Fibroblast of lung (primary cell): ENCODE results near the gene HBE1. TPM values are rescaled to one million over a fixed set of nuclear protein-coding genes. Genes with fewer than 3 reads are reported as not detected.

Experiments
- DNase-seq, 2 donors: peaks; one replicate each; pipeline versions ENCODE4 v3.0.0 to v3.0.0-alpha.2; 2010; ENCODE audit warnings: low read depth in 2 of 2
- H2AFZ ChIP-seq: 2 replicates; pipeline ENCODE4 v1.5.1; 2012; ENCODE audit warnings: low read length, control low read depth, inconsistent platforms
- H3K27ac ChIP-seq: 2 replicates; pipeline ENCODE4 v1.5.1; 2011; ENCODE audit warnings: low read length, control low read depth; ENCODE audit not compliant: insufficient read depth
- H3K27me3 ChIP-seq: 2 replicates; pipeline ENCODE4 v1.5.1; 2011; ENCODE audit warnings: mild to moderate bottlenecking, low read length; ENCODE audit not compliant: control insufficient read depth, insufficient read depth
- H3K36me3 ChIP-seq: 2 replicates; pipeline ENCODE4 v1.5.1; 2011; ENCODE audit warnings: low read length; ENCODE audit not compliant: control insufficient read depth, insufficient read depth
- H3K4me1 ChIP-seq: 2 replicates; pipeline ENCODE4 v1.5.1; 2011; ENCODE audit warnings: low read length; ENCODE audit not compliant: control insufficient read depth, insufficient read depth; ENCODE audit errors: extremely low read depth
- H3K4me2 ChIP-seq: 2 replicates; pipeline ENCODE4 v1.5.1; 2011; ENCODE audit warnings: low read length, control low read depth; ENCODE audit not compliant: insufficient read depth; ENCODE audit errors: extremely low read depth
- H3K4me3 ChIP-seq, 4 experiments: fragments of 200-600 bp in 1 of 4; sonication (generic) in 1 of 4; replicated peaks in 1 of 4; 2 replicates each; pipeline ENCODE4 v1.5.1; 2011 to 2016; ENCODE audit warnings: low read length in 4 of 4, low read depth in 3 of 4, mild to moderate bottlenecking in 3 of 4, control low read depth in 2 of 4, inconsistent platforms in 1 of 4, mixed read lengths in 1 of 4; ENCODE audit not compliant: insufficient read depth in 1 of 4; ENCODE audit errors: control extremely low read depth in 1 of 4
- H3K79me2 ChIP-seq: 2 replicates; pipeline ENCODE4 v1.5.1; 2012; ENCODE audit warnings: mild to moderate bottlenecking, low read length, inconsistent platforms; ENCODE audit not compliant: control insufficient read depth, insufficient read depth
- H3K9ac ChIP-seq: 2 replicates; pipeline ENCODE4 v1.5.1; 2011; ENCODE audit warnings: mild to moderate bottlenecking, low read length, control low read depth; ENCODE audit not compliant: insufficient read depth
- H3K9me3 ChIP-seq: 2 replicates; pipeline ENCODE4 v1.5.1; 2012; ENCODE audit warnings: low read depth, low read length; ENCODE audit not compliant: control insufficient read depth, insufficient read depth
- H4K20me1 ChIP-seq: 2 replicates; pipeline ENCODE4 v1.5.1; 2011; ENCODE audit warnings: low read length; ENCODE audit not compliant: control insufficient read depth, insufficient read depth; ENCODE audit errors: extremely low read depth
- EZH2 ChIP-seq: IDR thresholded peaks from 2 replicates; pipeline ENCODE4 v1.5.1; 2012; ENCODE audit warnings: low read length, control low read depth, mild to moderate bottlenecking; ENCODE audit errors: missing control alignments
- polyA plus RNA-seq, 2 donors: library from polyadenylated mRNA; depleted of rRNA in 1 of 2; stranded (reverse) in 1 of 2; unstranded in 1 of 2; fragments of >200 nt; gene quantifications; 2 replicates each; pipeline ENCODE4 v1.2.1, GENCODE V29; 2011 to 2012; ENCODE audit warnings: missing spikeins in 1 of 2
- total RNA-seq: library from RNA; depleted of rRNA; stranded (reverse); fragments of >200 nt; gene quantifications from 2 replicates; pipeline ENCODE4 v1.2.1, GENCODE V29; 2014
- TF ChIP-seq, protein P1 (sequence below), 2 donors: IDR thresholded peaks in 1 of 2; conservative IDR thresholded peaks in 1 of 2; 1 replicate in 1 of 2; 2 replicates in 1 of 2; pipeline ENCODE4 v1.5.1; 2011 to 2012; ENCODE audit warnings: low read length in 2 of 2, control low read depth in 1 of 2, inconsistent platforms in 1 of 2, low read depth in 1 of 2, mild to moderate bottlenecking in 1 of 2

Gene HBE1
- total and polyA plus RNA-seq, 2 donors (not counting 1 experiment from before 2014, with no cell fraction given): 0.33 to 3.1 TPM

DNA sequence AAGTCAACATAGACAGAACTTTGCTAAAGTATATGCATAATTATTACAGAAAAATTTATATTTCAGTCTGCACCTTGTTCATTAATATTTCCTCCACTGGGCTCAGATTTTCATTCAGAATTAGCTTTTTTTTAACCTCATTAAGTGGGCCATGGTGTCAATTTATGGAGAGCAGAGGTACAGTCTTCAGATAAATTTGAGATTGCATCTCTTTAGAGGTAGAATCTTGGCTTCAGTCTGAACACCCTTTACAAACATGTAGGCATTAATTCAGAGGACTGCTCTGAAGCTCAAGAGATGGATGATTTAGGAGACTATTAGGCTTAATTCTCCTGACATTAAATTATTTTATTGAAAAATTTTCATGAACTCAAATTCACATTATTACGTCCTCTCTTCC lies 39.5 kb downstream of the HBE1 start:
- Histone ChIP-seq H3K27ac (no peak overlapping the region), H3K9me3 (no peaks in the 10 kb centered on the region), H2AFZ (no peak overlapping the region), H3K79me2 (no peaks in the 10 kb centered on the region), H3K9ac (no peak overlapping the region), H3K27me3 (no peaks in the 10 kb centered on the region), H3K4me2 (no peak overlapping the region), H3K4me3 (no peak overlapping the region), H3K4me1 (peaks cover 7% of the 10 kb centered on the region), H3K36me3 (no peaks in the 10 kb centered on the region), H4K20me1 (no peaks in the 10 kb centered on the region)
- no peak for DNase-seq
- TF ChIP-seq, protein P1, sequence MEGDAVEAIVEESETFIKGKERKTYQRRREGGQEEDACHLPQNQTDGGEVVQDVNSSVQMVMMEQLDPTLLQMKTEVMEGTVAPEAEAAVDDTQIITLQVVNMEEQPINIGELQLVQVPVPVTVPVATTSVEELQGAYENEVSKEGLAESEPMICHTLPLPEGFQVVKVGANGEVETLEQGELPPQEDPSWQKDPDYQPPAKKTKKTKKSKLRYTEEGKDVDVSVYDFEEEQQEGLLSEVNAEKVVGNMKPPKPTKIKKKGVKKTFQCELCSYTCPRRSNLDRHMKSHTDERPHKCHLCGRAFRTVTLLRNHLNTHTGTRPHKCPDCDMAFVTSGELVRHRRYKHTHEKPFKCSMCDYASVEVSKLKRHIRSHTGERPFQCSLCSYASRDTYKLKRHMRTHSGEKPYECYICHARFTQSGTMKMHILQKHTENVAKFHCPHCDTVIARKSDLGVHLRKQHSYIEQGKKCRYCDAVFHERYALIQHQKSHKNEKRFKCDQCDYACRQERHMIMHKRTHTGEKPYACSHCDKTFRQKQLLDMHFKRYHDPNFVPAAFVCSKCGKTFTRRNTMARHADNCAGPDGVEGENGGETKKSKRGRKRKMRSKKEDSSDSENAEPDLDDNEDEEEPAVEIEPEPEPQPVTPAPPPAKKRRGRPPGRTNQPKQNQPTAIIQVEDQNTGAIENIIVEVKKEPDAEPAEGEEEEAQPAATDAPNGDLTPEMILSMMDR (conservative IDR thresholded peaks at IDR 0.05 in 1 of 2, IDR thresholded peaks at IDR 0.05 in 1 of 2; ENCODE audit: low read depth in 1 of 2, low read length in 2 of 2): no peak
- TF ChIP-seq EZH2: no peak

DNA sequence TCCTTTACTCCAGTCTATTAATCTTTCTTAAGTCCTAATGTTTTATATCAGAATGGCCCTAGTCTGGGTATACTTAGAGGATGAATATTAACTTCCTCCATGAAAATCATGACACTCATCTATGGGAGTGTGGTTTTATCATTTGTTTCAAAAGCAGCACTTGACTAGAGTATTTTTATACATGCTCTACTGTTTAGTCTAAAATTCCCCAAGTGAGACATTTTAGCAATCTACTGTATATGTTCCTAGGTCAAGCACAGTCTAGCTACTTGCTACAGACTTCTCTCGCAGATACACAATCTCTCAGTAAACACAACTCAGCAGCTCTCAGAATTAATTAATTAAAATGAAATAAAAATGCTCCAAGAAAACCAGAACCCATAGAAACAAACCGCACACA lies 39.9 kb downstream of the HBE1 start:
- Histone ChIP-seq H2AFZ (no peak overlapping the region), H3K9me3 (no peaks in the 10 kb centered on the region), H3K4me2 (no peak overlapping the region), H3K79me2 (no peaks in the 10 kb centered on the region), H3K27ac (no peak overlapping the region), H3K36me3 (no peaks in the 10 kb centered on the region), H3K4me1 (peaks cover 7% of the 10 kb centered on the region), H3K27me3 (no peaks in the 10 kb centered on the region), H4K20me1 (no peaks in the 10 kb centered on the region), H3K9ac (no peak overlapping the region), H3K4me3 (no peak overlapping the region)
- DNase-seq: no peak
- TF ChIP-seq EZH2: no peak
- TF ChIP-seq, protein P1 (conservative IDR thresholded peaks at IDR 0.05 in 1 of 2, IDR thresholded peaks at IDR 0.05 in 1 of 2; ENCODE audit: low read depth in 1 of 2, low read length in 2 of 2): no peak

DNA sequence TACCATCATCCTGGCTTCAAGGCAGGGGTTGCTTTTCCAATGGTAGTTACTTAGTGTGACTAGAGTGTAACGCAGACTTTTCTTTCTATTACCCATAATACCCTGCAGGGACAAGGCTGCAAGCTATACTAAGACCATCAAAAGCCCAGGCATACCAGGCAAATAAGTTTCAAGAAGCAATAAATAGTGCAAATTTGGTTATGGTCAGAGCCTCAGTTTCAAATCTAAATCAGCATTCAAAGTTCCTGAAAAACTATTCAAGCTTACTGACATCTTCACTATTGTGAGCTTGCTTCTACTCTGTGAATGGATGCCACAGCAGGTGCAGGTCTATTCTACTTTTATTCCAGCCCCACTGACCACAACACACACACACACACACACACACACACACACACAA lies 40.4 kb downstream of the HBE1 start:
- DNase-seq: no peak
- Histone ChIP-seq H3K79me2 (no peaks in the 10 kb centered on the region), H3K4me1 (peaks cover 6% of the 10 kb centered on the region), H3K36me3 (no peaks in the 10 kb centered on the region), H3K27ac (no peak overlapping the region), H4K20me1 (no peaks in the 10 kb centered on the region), H3K4me2 (no peak overlapping the region), H3K9me3 (no peaks in the 10 kb centered on the region), H3K27me3 (no peaks in the 10 kb centered on the region), H3K9ac (no peak overlapping the region), H3K4me3 (no peak overlapping the region), H2AFZ (no peak overlapping the region)
- TF ChIP-seq EZH2: no peak
- TF ChIP-seq, protein P1 (conservative IDR thresholded peaks at IDR 0.05 in 1 of 2, IDR thresholded peaks at IDR 0.05 in 1 of 2; ENCODE audit: low read depth in 1 of 2, low read length in 2 of 2): no peak
